ENCODE measurements around the gene SRC. TPM values are rescaled to one million over a fixed set of nuclear protein-coding genes. Genes with fewer than 3 reads are reported as not detected.

SRC gene
- total and polyA plus RNA-seq, 8 donors, result 37.4 to 93.0 (median 71.5) TPM

DNA sequence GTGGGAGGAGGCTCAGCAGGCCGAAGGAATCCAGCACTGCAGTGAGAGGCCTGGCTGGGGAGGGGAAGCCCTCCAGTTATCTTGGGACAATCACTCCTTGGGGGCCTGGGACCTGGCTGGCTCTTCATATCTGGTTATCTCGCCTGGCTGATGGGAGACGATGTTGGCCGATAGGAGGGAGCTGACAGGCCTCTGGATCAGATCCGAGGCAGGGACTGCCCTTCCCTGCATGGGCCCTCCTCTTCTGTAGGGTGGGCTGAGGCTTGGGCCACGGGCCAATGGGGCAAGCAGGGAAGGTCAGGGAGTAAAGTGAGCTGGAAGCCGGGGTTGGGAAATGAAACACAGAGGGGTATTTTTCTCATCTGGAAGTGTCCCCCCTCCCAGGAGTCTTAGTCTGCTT lies 31.3 kb upstream of the SRC start:
- H3K36me3 ChIP-seq, result peaks cover 0 to 55% of the 10 kb centered on the region in 2 donors
- intact Hi-C loops (cut with DNase I), result no loop called here

GRCh38 chr20:37315021-37315451 lies 30.9 kb upstream of the SRC start:
- ATAC-seq, result peak; percentile 72
- Histone ChIP-seq H3K4me3 (no peak overlapping the region), H3K27ac (peak overlapping the region; percentile 57 to 79), H3K4me1 (peaks cover 24 to 33% of the 10 kb centered on the region in 2 donors), H3K9me3 (no peaks in the 10 kb centered on the region), H3K27me3 (no peaks in the 10 kb centered on the region), H3K36me3 (peaks cover 0 to 50% of the 10 kb centered on the region in 2 donors)
- peak in 3 of 4 donors; percentile 56 to 73 (median 63) for DNase-seq
- intact Hi-C loops (cut with DNase I), result no loop called here
- no peak for TF ChIP-seq CTCF (IDR thresholded peaks at IDR 0.05)

More for the DNA sequence above, 31.3 kb upstream of the SRC start:
- no peak overlapping the region for H3K4me3 ChIP-seq
- ATAC-seq, result peak; percentile 17
- DNase-seq, result peak in 3 of 4 donors; percentile 34 to 59 (median 42)
- TF ChIP-seq CTCF (IDR thresholded peaks at IDR 0.05), result no peak
- H3K4me1 ChIP-seq, result peaks cover 24 to 33% of the 10 kb centered on the region in 2 donors
- H3K27me3 ChIP-seq, result no peaks in the 10 kb centered on the region
- peak overlapping the region; percentile 57 to 79 for H3K27ac ChIP-seq
- H3K9me3 ChIP-seq, result no peaks in the 10 kb centered on the region

GRCh38 chr20:37315452-37316110 lies 30.4 kb upstream of the SRC start:
- ATAC-seq (no peak), DNase-seq (peak in 1 of 4 donors; percentile 33)
- Histone ChIP-seq H3K4me1 (peaks cover 24 to 33% of the 10 kb centered on the region in 2 donors), H3K27ac (peak overlapping the region; percentile 57 to 79), H3K27me3 (no peaks in the 10 kb centered on the region), H3K4me3 (no peak overlapping the region), H3K36me3 (peaks cover 0 to 45% of the 10 kb centered on the region in 2 donors), H3K9me3 (no peaks in the 10 kb centered on the region)
- TF ChIP-seq CTCF (IDR thresholded peaks at IDR 0.05), result no peak
- intact Hi-C loops (cut with DNase I), result no loop called here

GRCh38 chr20:37316116-37316774 lies 29.7 kb upstream of the SRC start:
- H3K36me3 ChIP-seq, result peaks cover 0 to 38% of the 10 kb centered on the region in 2 donors
- TF ChIP-seq CTCF (IDR thresholded peaks at IDR 0.05), result no peak
- ATAC-seq (peak; percentile 62), DNase-seq (peak in 1 of 4 donors; percentile 45)
- no peaks in the 10 kb centered on the region for H3K9me3 ChIP-seq
- H3K4me1 ChIP-seq, result peaks cover 24 to 33% of the 10 kb centered on the region in 2 donors
- H3K4me3 ChIP-seq, result no peak overlapping the region
- H3K27ac ChIP-seq, result peak overlapping the region; percentile 57 to 79
- intact Hi-C loops (cut with DNase I), result no loop called here
- no peaks in the 10 kb centered on the region for H3K27me3 ChIP-seq

- no peak for TF ChIP-seq CTCF (IDR thresholded peaks at IDR 0.05)
- Histone ChIP-seq H3K36me3 (peaks cover 0 to 36% of the 10 kb centered on the region in 2 donors), H3K9me3 (no peaks in the 10 kb centered on the region), H3K27me3 (no peaks in the 10 kb centered on the region), H3K27ac (peak overlapping the region in 1 of 2 donors; percentile 57), H3K4me1 (peaks cover 24 to 33% of the 10 kb centered on the region in 2 donors), H3K4me3 (no peak overlapping the region)
- intact Hi-C loops (cut with DNase I), result no loop called here
- no peak for ATAC-seq
- DNase-seq, result peak in 1 of 4 donors; percentile 18
Measured at GRCh38 chr20:37316775-37317170, 29.2 kb upstream of the SRC start.
